HEK293 (cell line): ENCODE measurements around the gene DNAI1.

Experiments
- CTCF ChIA-PET: fragments of 350-600 bp; formaldehyde crosslinking; extraction: SDS; loops from one replicate; lab custom pipeline; 2021; ENCODE audit warnings: antibody characterized with exemption; lab: Yijun Ruan, JAX
- POLR2A ChIA-PET: fragments of 300-600 bp; formaldehyde crosslinking; extraction: SDS; loops from one replicate; lab custom pipeline; 2020; ENCODE audit warnings: antibody characterized with exemption, inconsistent platforms; lab: Yijun Ruan, JAX
- H3K27ac ChIP-seq: fragments of 200-500 bp; sonication (Bioruptor generic); 2 replicates; pipeline ENCODE4 v1.5.1; 2014; ENCODE audit warnings: low read depth, low read length, control low read depth, inconsistent platforms; ENCODE audit errors: extremely low read depth
- H3K36me3 ChIP-seq, 2 experiments: fragments of 200-500 bp in 1 of 2; sonication (Bioruptor generic) in 1 of 2; 1 replicate in 1 of 2; 2 replicates in 1 of 2; pipeline ENCODE4 v1.5.1; 2014 to 2017; ENCODE audit warnings: inconsistent platforms in 2 of 2, low read length in 2 of 2; ENCODE audit not compliant: control insufficient read depth in 2 of 2, insufficient read depth in 1 of 2
- H3K4me1 ChIP-seq: fragments of 200-500 bp; sonication (Bioruptor generic); 2 replicates; pipeline ENCODE4 v1.5.1; 2014; ENCODE audit warnings: mild to moderate bottlenecking, low read length, inconsistent platforms; ENCODE audit not compliant: control insufficient read depth, insufficient read depth
- H3K4me3 ChIP-seq: 2 replicates; pipeline ENCODE4 v1.5.1; 2011; ENCODE audit warnings: low read depth, mild to moderate bottlenecking, control low read depth, low read length, moderate library complexity
- H3K9me3 ChIP-seq: fragments of 200-500 bp; sonication (Bioruptor generic); 2 replicates; pipeline ENCODE4 v1.5.1; 2014; ENCODE audit warnings: low read depth, low read length, inconsistent platforms; ENCODE audit not compliant: control insufficient read depth, insufficient read depth
- BCL11B ChIP-seq: fragments of 450-650 bp; formaldehyde crosslinking; IDR thresholded peaks from 2 replicates; pipeline ENCODE4 v1.5.1; 2016; ENCODE audit warnings: low read depth, missing biosample characterization, missing genetic modification characterization
- FEZF1 ChIP-seq: fragments of 450-650 bp; formaldehyde crosslinking; IDR thresholded peaks from 2 replicates; pipeline ENCODE4 v1.5.1; 2016; ENCODE audit warnings: missing biosample characterization, missing genetic modification characterization
- KLF10 ChIP-seq: fragments of 450-650 bp; IDR thresholded peaks from 2 replicates; pipeline ENCODE4 v1.5.1; 2018; ENCODE audit warnings: missing biosample characterization, mild to moderate bottlenecking, missing genetic modification characterization
- ZFP69B ChIP-seq: fragments of 450-650 bp; formaldehyde crosslinking; IDR thresholded peaks from 2 replicates; pipeline ENCODE4 v1.5.1; 2016; ENCODE audit warnings: missing biosample characterization, missing genetic modification characterization
- ZNF112 ChIP-seq: fragments of 450-650 bp; formaldehyde crosslinking; IDR thresholded peaks from 2 replicates; pipeline ENCODE4 v1.5.0; 2017; ENCODE audit warnings: missing biosample characterization, missing genetic modification characterization
- ZNF148 ChIP-seq: fragments of 450-650 bp; formaldehyde crosslinking; IDR thresholded peaks from 2 replicates; pipeline ENCODE4 v1.5.0; 2017; ENCODE audit warnings: missing biosample characterization, missing genetic modification characterization, borderline replicate concordance
- ZNF155 ChIP-seq: fragments of 450-650 bp; formaldehyde crosslinking; IDR thresholded peaks from 2 replicates; pipeline ENCODE4 v1.5.1; 2016; ENCODE audit warnings: missing biosample characterization, missing genetic modification characterization
- ZNF174 ChIP-seq: fragments of 450-650 bp; formaldehyde crosslinking; IDR thresholded peaks from 2 replicates; pipeline ENCODE4 v1.5.0; 2017; ENCODE audit warnings: missing biosample characterization, mild to moderate bottlenecking, missing genetic modification characterization
- ZNF202 ChIP-seq: fragments of 450-650 bp; formaldehyde crosslinking; IDR thresholded peaks from 2 replicates; pipeline ENCODE4 v1.5.1; 2016; ENCODE audit warnings: missing biosample characterization, missing genetic modification characterization, borderline replicate concordance
- ZNF266 ChIP-seq: fragments of 450-650 bp; formaldehyde crosslinking; IDR thresholded peaks from 2 replicates; pipeline ENCODE4 v1.5.1; 2016; ENCODE audit warnings: missing biosample characterization, missing genetic modification characterization, low read depth
- ZNF292 ChIP-seq: fragments of 450-650 bp; formaldehyde crosslinking; IDR thresholded peaks from 2 replicates; pipeline ENCODE4 v1.5.1; 2016; ENCODE audit warnings: low read depth, missing biosample characterization, missing genetic modification characterization, borderline replicate concordance
- ZNF404 ChIP-seq: fragments of 450-650 bp; formaldehyde crosslinking; IDR thresholded peaks from 2 replicates; pipeline ENCODE4 v1.5.1; 2017; ENCODE audit warnings: missing biosample characterization, missing genetic modification characterization
- ZNF473 ChIP-seq: fragments of 450-650 bp; formaldehyde crosslinking; IDR thresholded peaks from 2 replicates; pipeline ENCODE4 v1.5.1; 2017; ENCODE audit warnings: missing biosample characterization, missing genetic modification characterization
- ZNF48 ChIP-seq: fragments of 450-650 bp; formaldehyde crosslinking; IDR thresholded peaks from 2 replicates; pipeline ENCODE4 v1.5.1; 2016; ENCODE audit warnings: missing biosample characterization, missing genetic modification characterization
- ZNF580 ChIP-seq: fragments of 450-650 bp; formaldehyde crosslinking; IDR thresholded peaks from 2 replicates; pipeline ENCODE4 v1.5.1; 2016; ENCODE audit warnings: missing biosample characterization, missing genetic modification characterization
- ZNF704 ChIP-seq: fragments of 450-650 bp; formaldehyde crosslinking; IDR thresholded peaks from 2 replicates; pipeline ENCODE4 v1.5.1; 2016; ENCODE audit warnings: missing biosample characterization, missing genetic modification characterization
- ZSCAN18 ChIP-seq: fragments of 450-650 bp; formaldehyde crosslinking; IDR thresholded peaks from 2 replicates; pipeline ENCODE4 v1.5.1; 2016; ENCODE audit warnings: missing biosample characterization, missing genetic modification characterization
- TF ChIP-seq, protein P1 (sequence below): fragments of 450-650 bp; formaldehyde crosslinking; IDR thresholded peaks from 2 replicates; pipeline ENCODE4 v1.5.1; 2016; ENCODE audit warnings: missing biosample characterization, missing genetic modification characterization
- TF ChIP-seq, protein P2 (sequence below): fragments of 450-650 bp; formaldehyde crosslinking; IDR thresholded peaks from 2 replicates; pipeline ENCODE4 v1.5.1; 2016; ENCODE audit warnings: missing biosample characterization, missing genetic modification characterization, borderline replicate concordance
- TF ChIP-seq, protein P3 (sequence below): fragments of 450-650 bp; formaldehyde crosslinking; IDR thresholded peaks from 2 replicates; pipeline ENCODE4 v1.5.1; 2017; ENCODE audit warnings: missing biosample characterization, missing genetic modification characterization

The DNAI1 gene

DNA sequence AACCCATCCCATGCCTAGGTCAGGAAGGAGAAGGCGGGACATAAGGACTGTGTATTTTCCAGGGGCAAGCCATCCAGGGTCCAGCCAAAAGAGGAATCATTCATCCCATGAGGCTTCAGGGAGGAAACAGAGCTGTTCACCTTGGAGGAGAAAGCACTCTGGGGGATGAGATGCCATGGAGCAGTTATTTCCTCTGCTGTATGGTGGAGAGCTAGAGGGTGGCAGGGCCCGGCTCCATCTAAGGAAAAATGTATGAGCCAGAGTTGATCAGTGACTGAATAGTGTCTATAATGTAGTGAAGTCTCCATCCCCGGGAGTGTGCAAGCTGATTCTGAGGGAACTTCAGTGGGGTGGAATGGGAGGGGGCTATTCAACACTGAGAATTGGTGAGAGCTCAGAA is 56.2 kb downstream of the DNAI1 start:
- ChIA-PET CTCF (interaction anchor here (0.6 to 2.6 kb wide), 5 partner anchors 76 to 110 kb away, joined by 3 to 19 read pairs (median 3); partner anchors contain the start of gene RPP25L), POLR2A (interaction anchor here (1.0 kb wide), 1 partner anchor 123 kb away, joined by 3 read pairs; the partner anchor contains the start of gene SIGMAR1)
- H3K4me3 ChIP-seq: no peak overlapping the region
- H3K27ac ChIP-seq: no peak overlapping the region
- TF ChIP-seq ZNF148 (tag by site-specific recombination): no peak
- no peak for TF ChIP-seq ZNF266 (tag by site-specific recombination)
- TF ChIP-seq ZNF155 (tag by site-specific recombination): no peak
- no peak for TF ChIP-seq FEZF1 (tag by site-specific recombination)
- TF ChIP-seq BCL11B (tag by site-specific recombination): no peak
- TF ChIP-seq ZNF174 (tag by site-specific recombination): no peak
- TF ChIP-seq, protein P1, sequence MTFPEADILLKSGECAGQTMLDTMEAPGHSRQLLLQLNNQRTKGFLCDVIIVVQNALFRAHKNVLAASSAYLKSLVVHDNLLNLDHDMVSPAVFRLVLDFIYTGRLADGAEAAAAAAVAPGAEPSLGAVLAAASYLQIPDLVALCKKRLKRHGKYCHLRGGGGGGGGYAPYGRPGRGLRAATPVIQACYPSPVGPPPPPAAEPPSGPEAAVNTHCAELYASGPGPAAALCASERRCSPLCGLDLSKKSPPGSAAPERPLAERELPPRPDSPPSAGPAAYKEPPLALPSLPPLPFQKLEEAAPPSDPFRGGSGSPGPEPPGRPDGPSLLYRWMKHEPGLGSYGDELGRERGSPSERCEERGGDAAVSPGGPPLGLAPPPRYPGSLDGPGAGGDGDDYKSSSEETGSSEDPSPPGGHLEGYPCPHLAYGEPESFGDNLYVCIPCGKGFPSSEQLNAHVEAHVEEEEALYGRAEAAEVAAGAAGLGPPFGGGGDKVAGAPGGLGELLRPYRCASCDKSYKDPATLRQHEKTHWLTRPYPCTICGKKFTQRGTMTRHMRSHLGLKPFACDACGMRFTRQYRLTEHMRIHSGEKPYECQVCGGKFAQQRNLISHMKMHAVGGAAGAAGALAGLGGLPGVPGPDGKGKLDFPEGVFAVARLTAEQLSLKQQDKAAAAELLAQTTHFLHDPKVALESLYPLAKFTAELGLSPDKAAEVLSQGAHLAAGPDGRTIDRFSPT (tag by site-specific recombination): no peak
- TF ChIP-seq ZNF48: no peak
- TF ChIP-seq, protein P2, sequence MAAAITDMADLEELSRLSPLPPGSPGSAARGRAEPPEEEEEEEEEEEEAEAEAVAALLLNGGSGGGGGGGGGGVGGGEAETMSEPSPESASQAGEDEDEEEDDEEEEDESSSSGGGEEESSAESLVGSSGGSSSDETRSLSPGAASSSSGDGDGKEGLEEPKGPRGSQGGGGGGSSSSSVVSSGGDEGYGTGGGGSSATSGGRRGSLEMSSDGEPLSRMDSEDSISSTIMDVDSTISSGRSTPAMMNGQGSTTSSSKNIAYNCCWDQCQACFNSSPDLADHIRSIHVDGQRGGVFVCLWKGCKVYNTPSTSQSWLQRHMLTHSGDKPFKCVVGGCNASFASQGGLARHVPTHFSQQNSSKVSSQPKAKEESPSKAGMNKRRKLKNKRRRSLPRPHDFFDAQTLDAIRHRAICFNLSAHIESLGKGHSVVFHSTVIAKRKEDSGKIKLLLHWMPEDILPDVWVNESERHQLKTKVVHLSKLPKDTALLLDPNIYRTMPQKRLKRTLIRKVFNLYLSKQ (tag by site-specific recombination): no peak
- TF ChIP-seq ZNF704: no peak
- TF ChIP-seq ZNF202 (tag by site-specific recombination): no peak
- no peak for TF ChIP-seq ZNF473 (tag by site-specific recombination)
- TF ChIP-seq ZNF580: no peak
- no peak for TF ChIP-seq ZFP69B (tag by site-specific recombination)
- no peak for TF ChIP-seq ZNF292 (tag by site-specific recombination)
- no peak for TF ChIP-seq KLF10 (tag by site-specific recombination)
- TF ChIP-seq, protein P3, sequence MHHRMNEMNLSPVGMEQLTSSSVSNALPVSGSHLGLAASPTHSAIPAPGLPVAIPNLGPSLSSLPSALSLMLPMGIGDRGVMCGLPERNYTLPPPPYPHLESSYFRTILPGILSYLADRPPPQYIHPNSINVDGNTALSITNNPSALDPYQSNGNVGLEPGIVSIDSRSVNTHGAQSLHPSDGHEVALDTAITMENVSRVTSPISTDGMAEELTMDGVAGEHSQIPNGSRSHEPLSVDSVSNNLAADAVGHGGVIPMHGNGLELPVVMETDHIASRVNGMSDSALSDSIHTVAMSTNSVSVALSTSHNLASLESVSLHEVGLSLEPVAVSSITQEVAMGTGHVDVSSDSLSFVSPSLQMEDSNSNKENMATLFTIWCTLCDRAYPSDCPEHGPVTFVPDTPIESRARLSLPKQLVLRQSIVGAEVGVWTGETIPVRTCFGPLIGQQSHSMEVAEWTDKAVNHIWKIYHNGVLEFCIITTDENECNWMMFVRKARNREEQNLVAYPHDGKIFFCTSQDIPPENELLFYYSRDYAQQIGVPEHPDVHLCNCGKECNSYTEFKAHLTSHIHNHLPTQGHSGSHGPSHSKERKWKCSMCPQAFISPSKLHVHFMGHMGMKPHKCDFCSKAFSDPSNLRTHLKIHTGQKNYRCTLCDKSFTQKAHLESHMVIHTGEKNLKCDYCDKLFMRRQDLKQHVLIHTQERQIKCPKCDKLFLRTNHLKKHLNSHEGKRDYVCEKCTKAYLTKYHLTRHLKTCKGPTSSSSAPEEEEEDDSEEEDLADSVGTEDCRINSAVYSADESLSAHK (tag by site-specific recombination): no peak
- TF ChIP-seq ZNF404 (tag by site-specific recombination): no peak
- TF ChIP-seq ZNF112: no peak
- no peak for TF ChIP-seq ZSCAN18 (tag by site-specific recombination)
- H3K9me3 ChIP-seq: no peaks in the 10 kb centered on the region
- peaks cover 3% of the 10 kb centered on the region for H3K4me1 ChIP-seq
- H3K36me3 ChIP-seq: no peaks in the 10 kb centered on the region
